AG10803 (cell line): ENCODE measurements around the gene IFT25.

Source experiments
- DNase-seq: peaks from one replicate; pipeline ENCODE4 v3.0.0; 2010; ENCODE audit warnings: low read depth
- H3K4me3 ChIP-seq: 2 replicates; pipeline ENCODE4 v1.5.1; 2011; ENCODE audit warnings: mild to moderate bottlenecking, low read length, control low read depth
- CTCF ChIP-seq: conservative IDR thresholded peaks from 2 replicates; pipeline ENCODE4 v1.5.1; 2011; ENCODE audit warnings: mild to moderate bottlenecking, low read length, control low read depth, inconsistent platforms

IFT25 gene

GRCh38 chr1:53946252-53947171, 1.0 kb upstream of the IFT25 start, which contains the start of gene LRRC42:
Gene LRRC42 (plus strand): TSS chr1:53946350. CDS start chr1:53952000, 5,650 bp downstream.
- H3K4me3 ChIP-seq = peak within 1 kb of the TSS; percentile 93
- no peak; the same call in 1 of the 2 replicates for TF ChIP-seq CTCF
- DNase-seq = no peak

GRCh38 chr1:53945183-53945432, 391 bp downstream of the IFT25 start:
- no peak for DNase-seq
- no peak for TF ChIP-seq CTCF
- H3K4me3 ChIP-seq = peak overlapping the region; percentile 93

- TF ChIP-seq CTCF = no peak
- no peak for DNase-seq
- H3K4me3 ChIP-seq = peak overlapping the region; percentile 93
Observed at GRCh38 chr1:53944469-53945182, 873 bp downstream of the IFT25 start.

GRCh38 chr1:53943490-53944043, 1.9 kb downstream of the IFT25 start:
- H3K4me3 ChIP-seq = no peak overlapping the region

GRCh38 chr1:53943090-53943489, 2.4 kb downstream of the IFT25 start:
- no peak for TF ChIP-seq CTCF
- no peak for DNase-seq
- no peak overlapping the region for H3K4me3 ChIP-seq

More at GRCh38 chr1:53943490-53944043, 1.9 kb downstream of the IFT25 start:
- DNase-seq = no peak
- TF ChIP-seq CTCF = no peak

- no peak for DNase-seq
- no peak for TF ChIP-seq CTCF
- no peak overlapping the region for H3K4me3 ChIP-seq
Observed at GRCh38 chr1:53942127-53942957, 3.2 kb downstream of the IFT25 start.
